ENCODE data around the gene NFIA.

Gene NFIA

GRCh38 chr1:61361931-61362330 lies 279.6 kb downstream of the NFIA start:
- H3K4me3 ChIP-seq (ENCODE audit: low read depth, low read length), result no peak overlapping the region
- no peak for DNase-seq (ENCODE audit: low read depth, low spot score)
- in situ Hi-C loops (cut with HindIII; ENCODE audit: low sequenced_read_pairs), result no loop called here
- no peak for TF ChIP-seq CTCF (IDR thresholded peaks at IDR 0.05; ENCODE audit: low read depth, low read length)

- TF ChIP-seq CTCF (IDR thresholded peaks at IDR 0.05; ENCODE audit: low read depth, low read length), result no peak
- in situ Hi-C loops (cut with HindIII; ENCODE audit: low sequenced_read_pairs), result no loop called here
- no peak for DNase-seq (ENCODE audit: low read depth, low spot score)
- H3K4me3 ChIP-seq (ENCODE audit: low read depth, low read length), result no peak overlapping the region
Observed at GRCh38 chr1:61362351-61362750, 280.0 kb downstream of the NFIA start.

GRCh38 chr1:61368366-61368765 lies 286.0 kb downstream of the NFIA start:
- in situ Hi-C loops (cut with HindIII; ENCODE audit: low sequenced_read_pairs), result no loop called here
- no peak for DNase-seq (ENCODE audit: low read depth, low spot score)
- no peak for TF ChIP-seq CTCF (IDR thresholded peaks at IDR 0.05; ENCODE audit: low read depth, low read length)
- no peak overlapping the region for H3K4me3 ChIP-seq (ENCODE audit: low read depth, low read length)

- DNase-seq (ENCODE audit: low read depth, low spot score), result no peak
- H3K4me3 ChIP-seq (ENCODE audit: low read depth, low read length), result no peak overlapping the region
- TF ChIP-seq CTCF (IDR thresholded peaks at IDR 0.05; ENCODE audit: low read depth, low read length), result no peak
- in situ Hi-C loops (cut with HindIII; ENCODE audit: low sequenced_read_pairs), result no loop called here
Observed at GRCh38 chr1:61368876-61369275, 286.5 kb downstream of the NFIA start.

GRCh38 chr1:61370177-61370912 lies 288.0 kb downstream of the NFIA start:
- in situ Hi-C loops (cut with HindIII; ENCODE audit: low sequenced_read_pairs), result no loop called here
- DNase-seq (ENCODE audit: low read depth, low spot score), result no peak
- no peak for TF ChIP-seq CTCF (IDR thresholded peaks at IDR 0.05; ENCODE audit: low read depth, low read length)
- H3K4me3 ChIP-seq (ENCODE audit: low read depth, low read length), result no peak overlapping the region

- DNase-seq (ENCODE audit: low read depth, low spot score), result no peak
- TF ChIP-seq CTCF (IDR thresholded peaks at IDR 0.05; ENCODE audit: low read depth, low read length), result no peak
- H3K4me3 ChIP-seq (ENCODE audit: low read depth, low read length), result no peak overlapping the region
- in situ Hi-C loops (cut with HindIII; ENCODE audit: low sequenced_read_pairs), result no loop called here
Observed at GRCh38 chr1:61370913-61371279, 288.5 kb downstream of the NFIA start.

Data from astrocyte of the spinal cord (primary cell).